Gastrocnemius medialis (tissue), 4 donors: ENCODE results near the gene ASIC5. TPM values are rescaled to one million over a fixed set of nuclear protein-coding genes. Genes with fewer than 3 reads are reported as not detected.
"Not testable (repeated sequence)": the region's sequence is repeated elsewhere in the genome, so short reads cannot be mapped to it uniquely, and the experiment has no call there.

Experiments
- ATAC-seq, 2 donors: fragments of 150-250 bp; one replicate each; pipeline ENCODE4 v1.9.1; 2016
- DNase-seq, 2 donors: peaks; one replicate each; pipeline ENCODE4 v3.0.0-alpha.2; 2019
- H3K27ac ChIP-seq, 4 donors: fragments of 200-600 bp; sonication (generic); 1 replicate in 1 of 4; 2 replicates in 3 of 4; pipeline ENCODE4 v1.5.1; 2016 to 2018; ENCODE audit warnings: mild to moderate bottlenecking in 2 of 4, moderate library complexity in 1 of 4
- H3K27me3 ChIP-seq, 3 donors: fragments of 200-600 bp; sonication (generic) in 2 of 3; 1 replicate in 1 of 3; 2 replicates in 2 of 3; pipeline versions ENCODE4 v1.5.1 to v1.6.0; 2016 to 2019; ENCODE audit warnings: mild to moderate bottlenecking in 1 of 3, moderate library complexity in 1 of 3
- H3K36me3 ChIP-seq, 2 donors: fragments of 200-600 bp; sonication (generic) in 1 of 2; one replicate each; pipeline ENCODE4 v1.5.1; 2017 to 2018
- H3K4me1 ChIP-seq, 2 donors: fragments of 200-600 bp; sonication (generic) in 1 of 2; one replicate each; pipeline ENCODE4 v1.5.1; 2016 to 2017; ENCODE audit warnings: mild to moderate bottlenecking in 2 of 2
- H3K4me3 ChIP-seq, 4 donors: fragments of 200-600 bp; sonication (generic) in 3 of 4; 1 replicate in 1 of 4; 2 replicates in 3 of 4; pipeline ENCODE4 v1.5.1; 2016 to 2019; ENCODE audit warnings: mild to moderate bottlenecking in 2 of 4
- H3K9me3 ChIP-seq, 3 donors: fragments of 200-600 bp; sonication (generic) in 2 of 3; 1 replicate in 1 of 3; 2 replicates in 2 of 3; pipeline ENCODE4 v1.5.1; 2016 to 2019
- POLR2A ChIP-seq, 2 donors: fragments of 450-650 bp; IDR thresholded peaks; one replicate each; pipeline ENCODE4 v1.6.1; 2017; ENCODE audit warnings: antibody characterized with exemption in 2 of 2, mild to moderate bottlenecking in 2 of 2, moderate library complexity in 2 of 2
- in situ Hi-C, 4 donors: fragments of 200-750 bp; cut with MboI; loops; one replicate each; pipeline versions ENCODE4 v1.15.0 to v1.8.0; 2017; ENCODE audit warnings: low sequenced_read_pairs in 4 of 4
- intact Hi-C: fragments of 100-400 bp; cut with DNase I; formaldehyde crosslinking; loops from one replicate; pipeline ENCODE4 v1.15.1; 2023; ENCODE audit warnings: low total_unique reads
- total RNA-seq, 4 donors: library from RNA; depleted of rRNA; stranded (reverse); fragments of >200 nt; gene quantifications; one replicate each; pipeline versions ENCODE4 v1.1.0 to v1.2.3, GENCODE V29; 2016
- TF ChIP-seq, protein P1 (sequence below), 5 experiments: fragments of 450-650 bp in 3 of 5; fragments of 200-600 bp in 2 of 5; sonication (generic) in 2 of 5; IDR thresholded peaks in 4 of 5; conservative IDR thresholded peaks in 1 of 5; 1 replicate in 4 of 5; 2 replicates in 1 of 5; pipeline ENCODE4 v1.5.1; 2016 to 2019; ENCODE audit warnings: antibody characterized with exemption in 5 of 5, mild to moderate bottlenecking in 3 of 5, moderate library complexity in 3 of 5

ASIC5 gene
- total RNA-seq, 4 donors from 2014 or later = not detected

DNA sequence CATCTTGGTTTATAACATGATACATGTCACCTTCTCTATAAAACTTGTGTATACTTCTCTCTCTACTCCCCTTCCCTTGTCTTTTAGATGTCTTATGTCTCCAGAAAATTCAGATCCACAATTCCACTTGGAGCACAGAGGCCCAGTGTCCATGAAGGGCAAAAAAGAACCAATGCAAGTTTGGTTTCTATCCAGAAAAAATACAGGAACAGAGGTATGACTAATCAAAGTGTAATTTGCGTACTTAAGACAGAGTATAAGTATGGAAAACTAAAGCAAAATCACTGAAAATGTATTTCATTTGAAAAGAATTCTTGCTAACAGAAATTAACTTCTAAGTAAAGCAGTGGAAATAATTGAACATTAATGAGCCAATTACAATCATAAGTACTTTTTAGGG lies 61.1 kb downstream of the ASIC5 start:
- no peak overlapping the region for H3K27ac ChIP-seq
- in situ Hi-C loops (loop anchor here in 1 of 4 donors (5.0 kb wide), 1 partner anchor 147 kb away; the partner anchor contains the start of gene CTSO), intact Hi-C loops (no loop called here)
- H3K4me3 ChIP-seq = no peak overlapping the region
- no peaks in the 10 kb centered on the region for H3K36me3 ChIP-seq
- ATAC-seq (no peak), DNase-seq (no peak)
- H3K27me3 ChIP-seq = no peaks in the 10 kb centered on the region
- H3K4me1 ChIP-seq = peaks cover 0 to 2% of the 10 kb centered on the region in 2 donors
- no peaks in the 10 kb centered on the region for H3K9me3 ChIP-seq
- TF ChIP-seq, protein P1, sequence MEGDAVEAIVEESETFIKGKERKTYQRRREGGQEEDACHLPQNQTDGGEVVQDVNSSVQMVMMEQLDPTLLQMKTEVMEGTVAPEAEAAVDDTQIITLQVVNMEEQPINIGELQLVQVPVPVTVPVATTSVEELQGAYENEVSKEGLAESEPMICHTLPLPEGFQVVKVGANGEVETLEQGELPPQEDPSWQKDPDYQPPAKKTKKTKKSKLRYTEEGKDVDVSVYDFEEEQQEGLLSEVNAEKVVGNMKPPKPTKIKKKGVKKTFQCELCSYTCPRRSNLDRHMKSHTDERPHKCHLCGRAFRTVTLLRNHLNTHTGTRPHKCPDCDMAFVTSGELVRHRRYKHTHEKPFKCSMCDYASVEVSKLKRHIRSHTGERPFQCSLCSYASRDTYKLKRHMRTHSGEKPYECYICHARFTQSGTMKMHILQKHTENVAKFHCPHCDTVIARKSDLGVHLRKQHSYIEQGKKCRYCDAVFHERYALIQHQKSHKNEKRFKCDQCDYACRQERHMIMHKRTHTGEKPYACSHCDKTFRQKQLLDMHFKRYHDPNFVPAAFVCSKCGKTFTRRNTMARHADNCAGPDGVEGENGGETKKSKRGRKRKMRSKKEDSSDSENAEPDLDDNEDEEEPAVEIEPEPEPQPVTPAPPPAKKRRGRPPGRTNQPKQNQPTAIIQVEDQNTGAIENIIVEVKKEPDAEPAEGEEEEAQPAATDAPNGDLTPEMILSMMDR (IDR thresholded peaks at IDR 0.05 in 4 of 5, conservative IDR thresholded peaks at IDR 0.05 in 1 of 5) = no peak
- TF ChIP-seq POLR2A (IDR thresholded peaks at IDR 0.05) = no peak

DNA sequence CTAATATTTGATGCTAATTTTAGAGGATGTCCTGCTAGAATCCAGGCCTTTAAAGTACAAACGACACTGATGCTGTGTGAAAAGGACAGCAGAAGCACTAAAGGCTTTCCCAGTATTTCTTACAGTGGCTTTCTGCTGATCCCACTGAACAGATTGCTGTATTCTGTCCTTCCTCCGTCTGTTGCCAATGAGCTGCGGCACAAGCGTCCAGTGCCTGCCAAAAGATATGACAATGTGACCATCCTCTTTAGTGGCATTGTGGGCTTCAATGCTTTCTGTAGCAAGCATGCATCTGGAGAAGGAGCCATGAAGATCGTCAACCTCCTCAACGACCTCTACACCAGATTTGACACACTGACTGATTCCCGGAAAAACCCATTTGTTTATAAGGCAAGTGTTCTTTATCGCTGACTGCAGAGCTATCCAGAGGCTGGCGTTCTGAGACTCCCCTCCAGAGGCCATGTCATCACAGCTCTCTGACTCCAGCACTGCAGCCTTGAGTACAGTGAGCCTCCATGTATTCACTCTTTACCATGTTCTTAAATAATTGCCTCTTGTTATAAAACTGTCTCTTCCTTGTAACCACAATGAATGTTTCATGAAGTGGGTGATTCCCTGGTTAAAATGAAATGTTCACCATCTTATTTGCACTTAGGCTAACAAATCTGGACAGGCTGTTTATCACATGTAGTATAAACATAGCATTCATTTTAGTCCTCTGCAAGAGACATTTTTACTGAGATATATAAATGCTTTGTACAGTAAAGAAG lies 63.7 kb downstream of the ASIC5 start:
- no peak for ATAC-seq
- DNase-seq = no peak
- H3K4me3 ChIP-seq = no peak overlapping the region
- H3K27ac ChIP-seq = no peak overlapping the region
- no peak for TF ChIP-seq POLR2A (IDR thresholded peaks at IDR 0.05)
- TF ChIP-seq, protein P1 (IDR thresholded peaks at IDR 0.05 in 4 of 5, conservative IDR thresholded peaks at IDR 0.05 in 1 of 5) = no peak
- intact Hi-C loops = no loop called here
- H3K4me1 ChIP-seq = no peaks in the 10 kb centered on the region
- in situ Hi-C loops = no loop called here
- H3K36me3 ChIP-seq = no peaks in the 10 kb centered on the region
- H3K9me3 ChIP-seq = no peaks in the 10 kb centered on the region
- H3K27me3 ChIP-seq = no peaks in the 10 kb centered on the region

DNA sequence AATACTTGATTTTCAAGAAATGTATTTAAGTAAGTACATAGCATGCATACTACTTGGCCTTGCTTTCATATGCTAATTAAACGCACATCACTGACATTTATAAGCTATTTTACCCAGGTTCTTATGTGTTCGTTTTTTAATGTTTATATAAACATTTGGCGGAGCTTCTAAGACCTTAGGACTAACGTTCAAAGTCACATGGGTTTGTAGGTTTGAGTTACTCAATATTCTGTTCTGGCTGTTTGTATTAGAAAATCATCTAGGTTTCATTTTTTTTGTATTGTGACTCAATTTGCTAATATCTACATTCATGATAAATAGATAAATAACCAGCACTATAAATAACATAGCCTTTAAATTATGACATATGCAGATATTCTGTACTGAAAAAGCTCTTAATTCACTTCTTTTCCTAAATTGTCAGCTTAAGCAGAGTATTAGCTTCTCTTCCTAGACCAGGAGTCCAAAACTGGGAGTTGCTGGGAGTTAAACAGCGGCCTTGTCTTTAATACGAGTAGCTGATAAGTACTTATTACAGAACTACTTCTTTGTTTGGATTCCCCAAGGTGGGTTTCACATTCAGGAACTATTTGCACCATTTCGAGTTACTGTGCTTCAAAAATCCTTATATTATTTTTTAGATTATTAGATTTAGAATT lies 65.3 kb downstream of the ASIC5 start:
- Histone ChIP-seq H3K4me3 (no peak overlapping the region), H3K27ac (no peak overlapping the region), H3K27me3 (no peaks in the 10 kb centered on the region), H3K9me3 (no peaks in the 10 kb centered on the region), H3K36me3 (no peaks in the 10 kb centered on the region), H3K4me1 (no peaks in the 10 kb centered on the region)
- DNase-seq (no peak), ATAC-seq (no peak)
- intact Hi-C loops = no loop called here
- TF ChIP-seq POLR2A (IDR thresholded peaks at IDR 0.05) = no peak
- in situ Hi-C loops = no loop called here

DNA sequence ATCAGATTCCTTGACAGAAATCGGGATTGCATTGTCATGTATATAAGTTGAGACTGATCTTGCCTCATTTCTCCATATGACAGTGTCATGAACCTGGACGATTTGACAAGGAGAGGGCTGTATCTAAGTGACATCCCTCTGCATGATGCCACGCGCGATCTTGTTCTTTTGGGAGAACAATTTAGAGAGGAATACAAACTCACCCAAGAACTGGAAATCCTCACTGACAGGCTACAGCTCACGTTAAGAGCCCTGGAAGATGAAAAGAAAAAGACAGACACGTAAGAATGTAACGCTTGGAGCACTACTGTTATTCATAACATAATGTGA lies 66.3 kb downstream of the ASIC5 start:
- TF ChIP-seq, protein P1 (IDR thresholded peaks at IDR 0.05 in 4 of 5, conservative IDR thresholded peaks at IDR 0.05 in 1 of 5) = no peak
- TF ChIP-seq POLR2A (IDR thresholded peaks at IDR 0.05) = no peak
- no peaks in the 10 kb centered on the region for H3K36me3 ChIP-seq
- H3K9me3 ChIP-seq = no peaks in the 10 kb centered on the region
- ATAC-seq (no peak), DNase-seq (no peak)
- no peak overlapping the region for H3K4me3 ChIP-seq
- in situ Hi-C loops = loop anchor here in 2 of 4 donors (10.0 kb wide), 1 partner anchor 355 kb away; no protein-coding TSS in a partner anchor
- H3K27me3 ChIP-seq = no peaks in the 10 kb centered on the region
- H3K4me1 ChIP-seq = no peaks in the 10 kb centered on the region
- H3K27ac ChIP-seq = no peak overlapping the region
- intact Hi-C loops = no loop called here

DNA sequence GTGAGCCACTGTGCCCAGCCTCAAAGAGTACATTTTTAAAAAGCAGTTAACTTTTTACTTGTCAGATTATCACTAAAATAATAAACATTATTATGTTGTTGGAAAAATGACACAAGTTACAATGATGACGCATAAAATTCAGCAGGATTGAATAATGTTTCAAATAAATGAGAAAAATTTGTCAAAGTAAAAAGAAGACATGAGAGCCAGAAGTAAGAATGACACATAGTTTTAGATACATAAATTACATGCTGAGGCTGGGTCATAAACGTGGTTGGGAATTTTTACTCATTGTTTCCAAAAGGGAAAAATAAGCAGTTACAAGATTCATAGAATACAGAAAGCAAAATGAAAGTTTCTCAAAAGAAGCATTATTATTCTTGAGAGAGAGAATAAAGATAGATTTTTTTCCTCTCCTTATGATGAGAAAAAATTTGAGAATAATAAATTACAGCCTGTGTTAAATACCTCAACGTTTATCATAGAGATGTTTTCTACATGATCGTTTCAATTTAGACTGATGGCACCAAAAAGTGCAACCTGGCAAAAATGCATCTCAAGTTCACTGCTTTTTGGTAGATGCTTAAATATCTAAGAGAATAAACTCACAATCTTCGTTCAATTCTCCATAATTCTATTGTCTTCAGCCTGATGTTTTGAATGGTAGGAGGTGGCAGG lies 66.8 kb downstream of the ASIC5 start:
- H3K4me1 ChIP-seq = no peaks in the 10 kb centered on the region
- TF ChIP-seq, protein P1 (IDR thresholded peaks at IDR 0.05 in 4 of 5, conservative IDR thresholded peaks at IDR 0.05 in 1 of 5) = no peak
- TF ChIP-seq POLR2A (IDR thresholded peaks at IDR 0.05) = no peak
- intact Hi-C loops (no loop called here), in situ Hi-C loops (loop anchor here in 2 of 4 donors (10.0 kb wide), 1 partner anchor 354 kb away; no protein-coding TSS in a partner anchor)
- no peaks in the 10 kb centered on the region for H3K27me3 ChIP-seq
- no peak for ATAC-seq
- DNase-seq = no peak
- H3K4me3 ChIP-seq = no peak overlapping the region
- no peaks in the 10 kb centered on the region for H3K9me3 ChIP-seq
- no peaks in the 10 kb centered on the region for H3K36me3 ChIP-seq
- no peak overlapping the region for H3K27ac ChIP-seq

DNA sequence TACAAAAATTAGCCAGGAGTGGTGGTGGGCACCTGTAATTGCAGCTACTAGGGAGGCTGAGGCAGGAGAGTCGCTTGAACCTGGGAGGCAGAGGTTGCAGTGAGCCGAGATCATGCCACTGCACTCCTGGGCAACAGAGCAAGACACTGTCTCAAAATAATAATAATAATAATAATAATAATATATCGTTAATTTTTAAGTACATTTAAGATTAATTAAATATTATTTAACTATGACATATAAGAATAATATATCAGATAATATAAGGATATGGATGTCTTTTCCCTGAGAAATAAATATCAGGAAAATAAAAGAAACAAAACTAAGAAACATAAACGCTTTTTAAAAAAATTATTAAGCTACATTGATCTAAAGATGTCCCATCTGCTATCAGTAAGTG lies 68.5 kb downstream of the ASIC5 start:
- DNase-seq, intact Hi-C loops, H3K4me3 ChIP-seq, H3K27ac ChIP-seq, H3K4me1 ChIP-seq, H3K9me3 ChIP-seq, H3K36me3 ChIP-seq, ATAC-seq, H3K27me3 ChIP-seq: not testable (repeated sequence)
- in situ Hi-C loops = loop anchor here in 2 of 4 donors (10.0 kb wide), 1 partner anchor 353 kb away; no protein-coding TSS in a partner anchor
